Islet of Langerhans (tissue), 1 donor: ENCODE results near the gene NUP98.

Source experiments
- FAIRE-seq: peaks from one replicate; lab custom pipeline; 2011; peaks lifted over from hg19 to GRCh38; lab: Jason Lieb, UNC

Gene NUP98

GRCh38 chr11:3637201-3637600, 160.2 kb downstream of the NUP98 start:
- no peak for FAIRE-seq

GRCh38 chr11:3635641-3636375, 161.5 kb downstream of the NUP98 start:
- no peak for FAIRE-seq

GRCh38 chr11:3632070-3632660, 165.2 kb downstream of the NUP98 start:
- FAIRE-seq: no peak

GRCh38 chr11:3631331-3631730, 166.0 kb downstream of the NUP98 start:
- no peak for FAIRE-seq

- no peak for FAIRE-seq
Observed at GRCh38 chr11:3627291-3627690, 170.1 kb downstream of the NUP98 start.

- no peak for FAIRE-seq
Observed at GRCh38 chr11:3626250-3626960, 170.9 kb downstream of the NUP98 start.
